Measurements from ENCODE around the gene SUSD4. TPM values are rescaled to one million over a fixed set of nuclear protein-coding genes. Genes with fewer than 3 reads are reported as not detected.

Gene SUSD4
- total and polyA plus RNA-seq, 2 of the 8 experiments (the other 6 are each of a cell fraction or from before 2014, with no cell fraction given): 3.9 to 5.2 TPM

- H4K5ac ChIP-seq (ENCODE audit: insufficient read length, low read depth, low read length): no peak overlapping the region
- H3K14ac ChIP-seq (ENCODE audit: insufficient read length): no peak overlapping the region
- no peaks in the 10 kb centered on the region; a peak in 1 of 7 replicates for H3K27me3 ChIP-seq (replicated peaks in 1 of 4; ENCODE audit: control insufficient read depth in 3 of 4, extremely low read depth in 1 of 4, insufficient read depth in 3 of 4, low read length in 3 of 4)
- H3K23me2 ChIP-seq (ENCODE audit: low read depth, low read length): no peaks in the 10 kb centered on the region
- ChIA-PET CTCF (ENCODE audit: partially characterized antibody) (interaction anchor here (1.3 to 2.1 kb wide), 3 partner anchors 14 to 283 kb away, joined by 3 to 5 read pairs (median 5); no protein-coding TSS in a partner anchor), POLR2A (ENCODE audit: partially characterized antibody) (no interaction called here)
- H3K4me2 ChIP-seq (ENCODE audit: insufficient read depth in 1 of 2, low read depth in 2 of 2, low read length in 2 of 2): no peak overlapping the region
- no peak overlapping the region for H3K4ac ChIP-seq (replicated peaks; ENCODE audit: insufficient read length, low read depth, low read length)
- H3K18ac ChIP-seq (ENCODE audit: extremely low read depth, low read length): no peak overlapping the region
- H2BK120ac ChIP-seq (replicated peaks; ENCODE audit: low read depth, low read length): no peak overlapping the region
- no peak overlapping the region for H2BK5ac ChIP-seq (ENCODE audit: low read depth, low read length)
- no peaks in the 10 kb centered on the region for H3K79me1 ChIP-seq (ENCODE audit: low read depth, low read length)
- H2AK5ac ChIP-seq (ENCODE audit: low read depth, low read length): no peak overlapping the region
- peaks cover 4 to 5% of the 10 kb centered on the region in 2 experiments; a peak in 2 of 4 replicates for H3K9me3 ChIP-seq (ENCODE audit: insufficient read depth in 2 of 2, low read depth in 1 of 2, low read length in 1 of 2)
- no peak overlapping the region for H4K8ac ChIP-seq (ENCODE audit: extremely low read depth, insufficient read depth, low read length)
- peaks cover 0 to 3% of the 10 kb centered on the region in 2 experiments for H4K20me1 ChIP-seq (replicated peaks in 1 of 2; ENCODE audit: control insufficient read depth in 1 of 2, insufficient read depth in 2 of 2, low read length in 2 of 2)
- H3K56ac ChIP-seq (replicated peaks; ENCODE audit: insufficient read length, low read depth, low read length): no peak overlapping the region
- FAIRE-seq (no peak), DNase-seq (ENCODE audit: low read depth in 1 of 2, low spot score in 2 of 2) (no peak)
- WGBS, 2 experiments (ENCODE audit: extremely low coverage in 1 of 2, insufficient coverage in 1 of 2, insufficient read length in 1 of 2, insufficient replicate concordance in 2 of 2, low coverage in 1 of 2, low lambda C conversion rate in 2 of 2, missing lambda C conversion rate in 1 of 2): 79% methylated on average over 5 of the region's 5 CpGs; no CpG with 5 or more reads in 1 of the 2 experiments
- no peak overlapping the region for H3K27ac ChIP-seq (ENCODE audit: low read depth, low read length)
- no peak overlapping the region for H4K91ac ChIP-seq (replicated peaks; ENCODE audit: insufficient read length, low read length)
- no peak overlapping the region for H2AFZ ChIP-seq (ENCODE audit: low read length)
- H3K79me2 ChIP-seq (ENCODE audit: control insufficient read depth in 1 of 2, insufficient read depth in 2 of 2, low read length in 2 of 2): no peaks in the 10 kb centered on the region
- no peak overlapping the region for H3K23ac ChIP-seq (ENCODE audit: insufficient read length)
- H3K4me3 ChIP-seq (ENCODE audit: extremely low read depth in 1 of 4, insufficient read depth in 2 of 4, low read depth in 3 of 4, low read length in 4 of 4): no peak overlapping the region
- no peak overlapping the region for H2BK15ac ChIP-seq (ENCODE audit: low read length)
- no peak overlapping the region for H2BK12ac ChIP-seq (ENCODE audit: low read depth, low read length)
- H3K36me3 ChIP-seq (ENCODE audit: control insufficient read depth in 2 of 4, insufficient read depth in 4 of 4, low read length in 3 of 4): no peaks in the 10 kb centered on the region
- H2BK20ac ChIP-seq (ENCODE audit: low read length): no peak overlapping the region
- H3K4me1 ChIP-seq (replicated peaks in 1 of 4; ENCODE audit: control insufficient read depth in 3 of 4, insufficient read depth in 4 of 4, low read length in 3 of 4): no peaks in the 10 kb centered on the region
- H3K9ac ChIP-seq (replicated peaks in 1 of 4; ENCODE audit: extremely low read depth in 1 of 4, low read depth in 3 of 4, low read length in 3 of 4): no peak overlapping the region
- TF ChIP-seq NANOG (IDR thresholded peaks at IDR 0.05; ENCODE audit: insufficient read depth, low read depth, low read length, poor library complexity, severe bottlenecking) (no peak), CHD1 (IDR thresholded peaks at IDR 0.05; ENCODE audit: low read depth, low read length) (no peak)
Observed at GRCh38 chr1:223273511-223273910, 90.5 kb downstream of the SUSD4 start.

Measured in H1 (cell line).